H9 (cell line): ENCODE measurements around the gene ITGB3. TPM values are rescaled to one million over a fixed set of nuclear protein-coding genes. Genes with fewer than 3 reads are reported as not detected.

Experiments used
- DNase-seq: peaks from one replicate; pipeline ENCODE4 v3.0.0-alpha.2; 2017
- H2AFZ ChIP-seq: one replicate; pipeline ENCODE4 v1.6.1; 2013; ENCODE audit warnings: mild to moderate bottlenecking, low read length, control low read depth, moderate library complexity
- H2AK5ac ChIP-seq: 2 replicates; pipeline ENCODE4 v1.6.1; 2013; ENCODE audit warnings: low read length, control low read depth, mixed read lengths; ENCODE audit not compliant: insufficient read length
- H2BK120ac ChIP-seq: one replicate; pipeline ENCODE4 v1.6.1; 2013; ENCODE audit warnings: low read depth, mild to moderate bottlenecking, low read length, control low read depth, inconsistent platforms; ENCODE audit not compliant: poor library complexity, severe bottlenecking
- H2BK12ac ChIP-seq: 2 replicates; pipeline ENCODE4 v1.6.1; 2013; ENCODE audit warnings: low read length, control low read depth, mixed read lengths, low read depth; ENCODE audit not compliant: insufficient read length
- H2BK15ac ChIP-seq: 2 replicates; pipeline ENCODE4 v1.6.1; 2013; ENCODE audit warnings: low read depth, low read length, control low read depth
- H2BK20ac ChIP-seq: one replicate; pipeline ENCODE4 v1.6.1; 2013; ENCODE audit warnings: low read depth, mild to moderate bottlenecking, low read length, control low read depth, inconsistent platforms; ENCODE audit not compliant: poor library complexity, severe bottlenecking
- H2BK5ac ChIP-seq: 2 replicates; pipeline ENCODE4 v1.6.1; 2013; ENCODE audit warnings: low read length, control low read depth, mixed read lengths; ENCODE audit not compliant: insufficient read length
- H3K14ac ChIP-seq: 2 replicates; pipeline ENCODE4 v1.6.1; 2013; ENCODE audit warnings: low read length, control low read depth; ENCODE audit not compliant: insufficient read depth
- H3K18ac ChIP-seq: 2 replicates; pipeline ENCODE4 v1.6.1; 2013; ENCODE audit warnings: low read depth, mild to moderate bottlenecking, mixed read lengths, low read length, control low read depth; ENCODE audit not compliant: insufficient read length
- H3K23ac ChIP-seq: 2 replicates; pipeline ENCODE4 v1.6.1; 2013; ENCODE audit warnings: low read length, control low read depth, mixed read lengths, low read depth; ENCODE audit not compliant: insufficient read length
- H3K23me2 ChIP-seq: 2 replicates; pipeline ENCODE4 v1.6.1; 2013; ENCODE audit warnings: low read depth, mild to moderate bottlenecking, mixed read lengths, low read length, control low read depth; ENCODE audit not compliant: insufficient read length, poor library complexity, severe bottlenecking
- H3K27ac ChIP-seq: 2 replicates; pipeline ENCODE4 v1.5.1; 2013; ENCODE audit warnings: low read length, control low read depth, mixed read lengths, low read depth; ENCODE audit not compliant: insufficient read length
- H3K27me3 ChIP-seq: 2 replicates; pipeline ENCODE4 v1.6.1; 2013; ENCODE audit warnings: low read length, control low read depth, inconsistent platforms; ENCODE audit not compliant: insufficient read depth
- H3K4ac ChIP-seq: 2 replicates; pipeline ENCODE4 v1.6.1; 2013; ENCODE audit warnings: low read depth, mild to moderate bottlenecking, control low read depth, inconsistent platforms, low read length, moderate library complexity
- H3K4me1 ChIP-seq: 2 replicates; pipeline ENCODE4 v1.6.1; 2013; ENCODE audit warnings: low read length, control low read depth, inconsistent platforms; ENCODE audit not compliant: insufficient read depth
- H3K4me2 ChIP-seq: 2 replicates; pipeline ENCODE4 v1.6.1; 2013; ENCODE audit warnings: low read length, control low read depth, mixed read lengths; ENCODE audit not compliant: insufficient read length, insufficient read depth
- H3K56ac ChIP-seq: 2 replicates; pipeline ENCODE4 v1.6.1; 2013; ENCODE audit warnings: low read depth, mild to moderate bottlenecking, mixed read lengths, low read length, control low read depth; ENCODE audit not compliant: insufficient read length
- H3K79me1 ChIP-seq: 2 replicates; pipeline ENCODE4 v1.6.1; 2013; ENCODE audit warnings: low read depth, mild to moderate bottlenecking, moderate library complexity, low read length, control low read depth, inconsistent platforms; ENCODE audit not compliant: insufficient read depth, poor library complexity, severe bottlenecking
- H3K79me2 ChIP-seq: 2 replicates; pipeline ENCODE4 v1.6.1; 2013; ENCODE audit warnings: low read length, control low read depth, inconsistent platforms; ENCODE audit not compliant: insufficient read depth
- H3K9ac ChIP-seq: 2 replicates; pipeline ENCODE4 v1.6.1; 2013; ENCODE audit warnings: low read length, control low read depth, mixed read lengths; ENCODE audit not compliant: insufficient read length; ENCODE audit errors: extremely low read depth
- H3K9me3 ChIP-seq: one replicate; pipeline ENCODE4 v1.6.1; 2013; ENCODE audit warnings: low read depth, low read length, inconsistent platforms; ENCODE audit not compliant: control insufficient read depth
- H3T11ph ChIP-seq: one replicate; pipeline ENCODE4 v1.6.1; 2013; ENCODE audit warnings: mild to moderate bottlenecking, low read length, control low read depth, inconsistent platforms
- H4K20me1 ChIP-seq: one replicate; pipeline ENCODE4 v1.6.1; 2013; ENCODE audit not compliant: control insufficient read depth, insufficient read length, insufficient read depth
- H4K5ac ChIP-seq: 2 replicates; pipeline ENCODE4 v1.6.1; 2013; ENCODE audit warnings: low read depth, mild to moderate bottlenecking, mixed read lengths, low read length, control low read depth; ENCODE audit not compliant: insufficient read length
- H4K8ac ChIP-seq: replicated peaks from 2 replicates; pipeline ENCODE4 v1.6.1; 2013; ENCODE audit warnings: low read length, control low read depth, mixed read lengths, low read depth; ENCODE audit not compliant: insufficient read length
- H4K91ac ChIP-seq: 2 replicates; pipeline ENCODE4 v1.6.1; 2013; ENCODE audit warnings: low read depth, mild to moderate bottlenecking, moderate library complexity, mixed read lengths, low read length, control low read depth; ENCODE audit not compliant: insufficient read length
- H3K27ac Mint-ChIP-seq, 3 experiments: 2 replicates in 2 of 3; 3 replicates in 1 of 3; pipeline ENCODE4 v1.8.0; 2020 to 2021; ENCODE audit warnings: mixed read lengths in 3 of 3, mild to moderate bottlenecking in 1 of 3, moderate library complexity in 1 of 3
- H3K27me3 Mint-ChIP-seq: 2 replicates; pipeline ENCODE4 v1.8.0; 2021; ENCODE audit warnings: low read depth, mild to moderate bottlenecking, moderate library complexity, mixed read lengths
- H3K36me3 Mint-ChIP-seq, 3 experiments: 2 replicates in 2 of 3; 3 replicates in 1 of 3; pipeline ENCODE4 v1.8.0; 2020 to 2021; ENCODE audit warnings: low read depth in 3 of 3, mixed read lengths in 3 of 3; ENCODE audit not compliant: insufficient read depth in 1 of 3
- H3K4me1 Mint-ChIP-seq, 2 experiments: 2 replicates each; pipeline ENCODE4 v1.8.0; 2020; ENCODE audit warnings: mixed read lengths in 2 of 2
- H3K4me3 Mint-ChIP-seq, 2 experiments: 2 replicates in 1 of 2; 3 replicates in 1 of 2; pipeline ENCODE4 v1.8.0; 2020 to 2021; ENCODE audit warnings: mild to moderate bottlenecking in 2 of 2, mixed read lengths in 2 of 2, moderate library complexity in 1 of 2
- H3K9me3 Mint-ChIP-seq, 2 experiments: 2 replicates in 1 of 2; 3 replicates in 1 of 2; pipeline ENCODE4 v1.8.0; 2020; ENCODE audit warnings: mild to moderate bottlenecking in 2 of 2, mixed read lengths in 2 of 2, moderate library complexity in 1 of 2
- WGBS: extraction: QIAGEN DNeasy Blood & Tissue Kit; methylation state at CpG from one replicate; pipeline ENCODE4 v1.1.7; 2013; ENCODE audit warnings: missing lambda C conversion rate, low lambda C conversion rate, mixed read lengths; ENCODE audit not compliant: insufficient read length; ENCODE audit errors: extremely low coverage; 5-methylcytosine and 5-hydroxymethylcytosine counted together
- total RNA-seq: library from RNA; stranded (reverse); gene quantifications from 2 replicates; pipeline ENCODE4 v1.2.1, GENCODE V29; 2021
- TF ChIP-seq, protein P1 (sequence below): fragments of 200-600 bp; sonication (generic); conservative IDR thresholded peaks from 3 replicates; pipeline ENCODE4 v1.8.0; 2021; ENCODE audit warnings: antibody characterized with exemption, mild to moderate bottlenecking

The ITGB3 gene
- total RNA-seq, 1 experiment from 2014 or later = not detected

DNA sequence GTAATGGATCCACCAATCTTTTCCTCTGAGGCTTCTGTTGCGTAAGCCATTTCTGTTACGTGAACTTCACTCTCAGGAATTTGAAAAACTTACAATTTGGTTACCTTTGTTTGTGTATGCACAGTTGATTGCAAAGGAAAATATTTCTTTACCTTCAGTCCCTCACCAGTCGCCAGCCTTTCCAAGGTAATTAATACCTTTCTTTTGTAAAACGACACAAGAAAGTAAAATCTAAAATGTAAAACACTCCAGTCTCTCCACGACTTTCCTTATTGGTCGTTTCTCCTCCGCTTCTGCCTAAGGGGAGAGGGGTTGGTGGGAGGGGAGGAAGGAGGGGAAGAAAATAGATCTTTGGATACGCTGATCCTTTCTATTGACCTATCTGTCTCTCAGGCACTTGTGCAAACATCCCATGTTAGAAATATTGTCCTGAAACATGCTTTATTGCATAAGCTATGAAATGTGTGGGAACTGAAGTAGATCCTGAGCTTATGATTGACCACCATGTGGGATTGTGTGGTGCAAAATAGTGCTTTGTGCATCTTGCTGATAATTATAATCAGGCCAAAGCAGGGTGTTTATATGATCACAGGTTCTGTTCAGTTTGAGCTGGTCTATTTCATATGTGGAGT, 37.7 kb downstream of the ITGB3 start:
- Histone ChIP-seq H3K27me3 (no peaks in the 10 kb centered on the region), H3K14ac (no peak overlapping the region), H4K8ac (no peak overlapping the region), H2BK5ac (no peak overlapping the region), H2BK15ac (no peak overlapping the region), H4K5ac (no peak overlapping the region), H2AK5ac (no peak overlapping the region), H3K4me2 (no peak overlapping the region), H3K4ac (no peak overlapping the region), H3K23ac (no peak overlapping the region), H2BK20ac (no peak overlapping the region), H3K79me2 (no peaks in the 10 kb centered on the region), H3K4me1 (no peaks in the 10 kb centered on the region), H3K9ac (no peak overlapping the region), H2BK12ac (no peak overlapping the region), H3K23me2 (no peaks in the 10 kb centered on the region), H3K79me1 (no peaks in the 10 kb centered on the region), H3K56ac (no peak overlapping the region), H2AFZ (no peak overlapping the region), H3K18ac (no peak overlapping the region), H4K91ac (no peak overlapping the region), H3T11ph (no peak overlapping the region), H3K9me3 (no peaks in the 10 kb centered on the region), H3K27ac (no peak overlapping the region), H4K20me1 (no peaks in the 10 kb centered on the region), H2BK120ac (no peak overlapping the region)
- TF ChIP-seq, protein P1, sequence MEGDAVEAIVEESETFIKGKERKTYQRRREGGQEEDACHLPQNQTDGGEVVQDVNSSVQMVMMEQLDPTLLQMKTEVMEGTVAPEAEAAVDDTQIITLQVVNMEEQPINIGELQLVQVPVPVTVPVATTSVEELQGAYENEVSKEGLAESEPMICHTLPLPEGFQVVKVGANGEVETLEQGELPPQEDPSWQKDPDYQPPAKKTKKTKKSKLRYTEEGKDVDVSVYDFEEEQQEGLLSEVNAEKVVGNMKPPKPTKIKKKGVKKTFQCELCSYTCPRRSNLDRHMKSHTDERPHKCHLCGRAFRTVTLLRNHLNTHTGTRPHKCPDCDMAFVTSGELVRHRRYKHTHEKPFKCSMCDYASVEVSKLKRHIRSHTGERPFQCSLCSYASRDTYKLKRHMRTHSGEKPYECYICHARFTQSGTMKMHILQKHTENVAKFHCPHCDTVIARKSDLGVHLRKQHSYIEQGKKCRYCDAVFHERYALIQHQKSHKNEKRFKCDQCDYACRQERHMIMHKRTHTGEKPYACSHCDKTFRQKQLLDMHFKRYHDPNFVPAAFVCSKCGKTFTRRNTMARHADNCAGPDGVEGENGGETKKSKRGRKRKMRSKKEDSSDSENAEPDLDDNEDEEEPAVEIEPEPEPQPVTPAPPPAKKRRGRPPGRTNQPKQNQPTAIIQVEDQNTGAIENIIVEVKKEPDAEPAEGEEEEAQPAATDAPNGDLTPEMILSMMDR = no peak
- H3K9me3 Mint-ChIP-seq = no peaks in the 10 kb centered on the region
- H3K4me3 Mint-ChIP-seq = no peak overlapping the region
- H3K27ac Mint-ChIP-seq = no peak overlapping the region
- WGBS = no CpG with 5 or more reads among the region's 8 CpGs
- peaks cover 6% of the 10 kb centered on the region for H3K27me3 Mint-ChIP-seq
- DNase-seq = no peak
- H3K36me3 Mint-ChIP-seq = no peaks in the 10 kb centered on the region; a peak in 1 of 7 replicates
- peaks cover 15 to 21% of the 10 kb centered on the region in 2 experiments for H3K4me1 Mint-ChIP-seq
